ENCODE measurements around the gene CCDC32.

The CCDC32 gene

DNA sequence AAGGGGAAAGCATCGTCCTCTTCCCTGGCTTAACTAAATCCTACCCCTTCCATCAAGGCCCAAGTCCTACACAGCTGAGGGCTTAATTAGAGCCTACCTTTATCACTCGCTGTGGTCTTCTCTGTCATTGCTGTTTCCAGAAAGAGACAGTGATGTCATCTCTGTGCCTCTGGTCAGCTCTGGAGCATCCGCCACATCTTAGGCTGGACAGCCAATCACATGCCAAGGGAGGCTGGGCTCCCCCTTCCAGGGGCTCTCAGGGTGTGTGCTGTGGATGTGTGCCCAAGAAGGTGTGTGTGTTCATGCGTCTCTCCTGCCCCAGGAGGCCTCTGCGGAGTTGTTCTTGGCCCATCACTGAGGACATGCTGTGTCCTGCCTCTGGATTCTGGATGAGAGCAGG is 51.2 kb downstream of the CCDC32 start:
- TF ChIP-seq, protein P1, sequence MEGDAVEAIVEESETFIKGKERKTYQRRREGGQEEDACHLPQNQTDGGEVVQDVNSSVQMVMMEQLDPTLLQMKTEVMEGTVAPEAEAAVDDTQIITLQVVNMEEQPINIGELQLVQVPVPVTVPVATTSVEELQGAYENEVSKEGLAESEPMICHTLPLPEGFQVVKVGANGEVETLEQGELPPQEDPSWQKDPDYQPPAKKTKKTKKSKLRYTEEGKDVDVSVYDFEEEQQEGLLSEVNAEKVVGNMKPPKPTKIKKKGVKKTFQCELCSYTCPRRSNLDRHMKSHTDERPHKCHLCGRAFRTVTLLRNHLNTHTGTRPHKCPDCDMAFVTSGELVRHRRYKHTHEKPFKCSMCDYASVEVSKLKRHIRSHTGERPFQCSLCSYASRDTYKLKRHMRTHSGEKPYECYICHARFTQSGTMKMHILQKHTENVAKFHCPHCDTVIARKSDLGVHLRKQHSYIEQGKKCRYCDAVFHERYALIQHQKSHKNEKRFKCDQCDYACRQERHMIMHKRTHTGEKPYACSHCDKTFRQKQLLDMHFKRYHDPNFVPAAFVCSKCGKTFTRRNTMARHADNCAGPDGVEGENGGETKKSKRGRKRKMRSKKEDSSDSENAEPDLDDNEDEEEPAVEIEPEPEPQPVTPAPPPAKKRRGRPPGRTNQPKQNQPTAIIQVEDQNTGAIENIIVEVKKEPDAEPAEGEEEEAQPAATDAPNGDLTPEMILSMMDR (IDR thresholded peaks at IDR 0.05): no peak
- H3K4me3 ChIP-seq: no peak overlapping the region
- no peak for DNase-seq (ENCODE audit: low spot score)
- H3K27ac ChIP-seq: no peak overlapping the region

DNA sequence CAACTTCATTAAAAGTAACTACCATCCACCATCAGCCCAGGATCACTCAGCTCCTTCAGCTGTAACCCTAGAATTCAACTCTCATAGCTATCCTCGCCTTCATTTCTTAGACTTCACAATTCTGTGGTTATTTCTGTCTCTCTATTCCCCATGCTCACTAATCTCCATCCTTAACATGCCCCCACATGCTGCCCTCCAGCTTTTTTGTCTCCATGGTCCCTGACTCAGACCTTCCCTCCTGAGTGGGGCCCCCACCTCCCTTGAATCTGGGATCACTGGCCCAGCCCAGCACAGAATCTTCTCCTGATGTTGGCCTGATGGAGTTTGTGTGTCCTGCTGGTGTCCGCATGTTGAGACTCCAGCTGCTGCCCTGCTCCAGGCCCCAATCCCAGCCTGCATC is 52.4 kb downstream of the CCDC32 start:
- TF ChIP-seq, protein P1 (IDR thresholded peaks at IDR 0.05): no peak
- Histone ChIP-seq H3K4me3 (no peak overlapping the region), H3K27ac (no peak overlapping the region)
- DNase-seq (ENCODE audit: low spot score): no peak

DNA sequence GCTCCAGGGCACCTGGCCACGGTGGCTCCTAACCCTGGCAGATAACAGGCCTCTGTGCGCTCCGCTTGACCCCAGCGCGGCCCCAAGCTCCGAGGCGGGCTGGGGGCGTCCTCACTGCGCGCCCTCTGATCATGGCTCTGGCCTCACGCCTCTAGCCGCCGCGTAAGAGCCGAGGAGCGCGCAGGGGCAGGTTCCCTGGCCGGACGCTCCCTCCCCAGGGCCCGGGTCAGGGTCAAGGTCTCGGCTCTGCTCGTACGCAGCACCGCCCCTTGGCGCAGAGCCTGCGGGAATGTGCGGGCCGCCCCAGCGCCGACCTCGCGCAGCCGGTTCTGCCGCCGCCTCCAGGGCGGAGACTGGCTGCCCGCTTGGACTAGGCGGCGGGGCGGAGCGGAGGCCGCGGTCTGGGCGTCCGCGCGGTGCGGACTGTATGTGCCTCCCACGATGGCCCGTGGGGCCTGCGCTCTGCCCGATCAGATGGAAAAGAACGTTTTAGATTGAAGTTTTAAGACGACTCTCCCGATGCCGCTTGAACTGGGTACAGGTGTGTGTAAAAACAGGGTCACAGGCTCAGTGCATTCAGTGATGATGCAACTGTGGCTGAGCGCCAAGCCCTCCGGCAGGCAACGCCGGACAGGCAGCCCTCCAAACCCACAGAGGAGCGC is 53.2 kb downstream of the CCDC32 start:
- Histone ChIP-seq H3K4me3 (peak overlapping the region; percentile 74), H3K27ac (no peak overlapping the region)
- TF ChIP-seq, protein P1 (IDR thresholded peaks at IDR 0.05): no peak
- no peak for DNase-seq (ENCODE audit: low spot score)

DNA sequence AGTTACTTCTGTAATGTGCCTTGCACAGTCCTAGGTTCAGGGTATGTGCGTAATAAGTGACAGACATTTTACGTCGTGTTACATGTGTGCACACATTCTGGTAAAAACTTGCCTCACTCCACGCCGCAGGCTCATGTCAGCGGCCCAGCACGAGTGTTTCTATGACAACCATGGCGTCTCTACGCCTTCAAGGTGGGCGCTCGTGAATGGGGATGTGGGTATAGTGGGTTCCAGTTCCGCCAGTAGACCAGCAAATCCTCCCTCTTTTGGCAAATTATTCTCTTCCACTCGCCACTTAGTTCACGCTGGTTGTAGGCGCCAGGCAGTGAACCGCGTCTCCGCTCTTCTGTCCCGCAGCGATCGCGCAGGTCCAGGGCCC is 53.8 kb downstream of the CCDC32 start:
- peak overlapping the region; percentile 74 for H3K4me3 ChIP-seq
- no peak overlapping the region for H3K27ac ChIP-seq
- TF ChIP-seq, protein P1 (IDR thresholded peaks at IDR 0.05): no peak
- DNase-seq (ENCODE audit: low spot score): no peak

DNA sequence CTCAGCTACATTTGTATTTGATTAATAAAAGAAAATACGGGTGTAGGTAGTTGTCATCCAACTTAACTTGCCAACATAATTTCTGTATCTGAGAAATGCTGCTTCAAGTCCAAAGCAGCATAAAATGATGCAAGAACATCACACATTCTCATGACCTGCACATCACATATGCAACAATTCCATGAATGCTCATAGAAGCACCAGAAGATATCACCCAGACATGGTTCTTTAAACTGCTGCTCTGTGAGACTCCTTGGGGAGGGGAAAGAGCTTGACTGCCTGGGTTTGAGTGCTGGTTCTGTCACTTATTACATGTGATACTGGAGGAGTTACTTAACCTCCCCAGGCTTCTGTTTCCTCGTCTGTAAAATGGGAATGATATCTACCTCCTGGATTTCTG is 54.6 kb downstream of the CCDC32 start:
- no peak overlapping the region for H3K4me3 ChIP-seq
- TF ChIP-seq, protein P1 (IDR thresholded peaks at IDR 0.05): no peak
- H3K27ac ChIP-seq: no peak overlapping the region
- no peak for DNase-seq (ENCODE audit: low spot score)

DNA sequence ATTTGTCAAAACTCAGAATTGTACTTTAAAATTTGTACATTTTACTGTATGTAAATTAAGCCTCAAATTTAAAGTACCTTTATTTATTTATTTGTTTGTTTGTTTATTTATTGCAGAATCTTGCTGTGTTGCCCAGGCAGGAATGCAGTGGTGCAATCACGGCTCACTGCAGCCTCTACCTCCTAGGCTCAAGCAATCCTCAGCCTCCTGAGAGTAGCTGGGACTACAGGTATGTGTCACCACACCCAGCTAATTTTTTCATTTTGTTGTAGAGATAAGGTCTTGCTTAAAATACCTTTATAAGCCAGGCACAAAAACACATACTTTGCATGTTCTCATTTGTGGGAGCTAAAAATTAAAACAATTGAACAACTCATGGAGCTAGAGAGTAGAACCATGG is 56.6 kb downstream of the CCDC32 start:
- DNase-seq (ENCODE audit: low spot score): no peak
- TF ChIP-seq, protein P1 (IDR thresholded peaks at IDR 0.05): no peak
- Histone ChIP-seq H3K27ac (no peak overlapping the region), H3K4me3 (no peak overlapping the region)

DNA sequence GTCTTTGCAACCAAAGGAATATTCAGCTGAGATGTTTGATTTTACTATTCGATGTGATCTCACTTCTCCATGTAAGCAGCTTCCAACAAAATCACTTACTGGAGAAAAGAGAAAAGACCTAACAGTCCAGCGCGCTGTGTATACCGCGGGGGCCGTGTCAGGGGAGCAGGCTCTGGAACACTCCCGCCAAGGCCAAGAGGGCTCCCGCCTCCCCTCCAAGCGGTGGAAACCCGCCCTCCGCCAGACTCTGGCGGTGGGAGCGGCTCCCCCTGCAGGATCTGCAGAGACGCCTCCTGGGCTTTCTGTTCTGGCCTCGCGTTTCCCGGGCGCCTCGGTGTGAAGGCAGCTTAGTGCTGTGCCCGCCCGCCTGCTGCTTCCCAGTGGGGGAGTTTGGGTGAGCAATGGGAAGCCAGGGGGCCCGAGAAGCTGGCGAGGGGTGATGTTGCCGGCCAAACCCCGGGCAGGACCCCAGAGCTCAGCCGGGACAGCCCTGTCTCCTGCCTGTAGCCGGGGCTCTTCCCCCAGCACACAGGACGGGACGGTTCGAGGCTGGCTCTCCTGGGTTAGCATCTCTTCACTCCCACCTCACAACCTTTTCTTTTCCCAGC is 57.8 kb downstream of the CCDC32 start:
- TF ChIP-seq, protein P1 (IDR thresholded peaks at IDR 0.05): peak; percentile 52
- peak overlapping the region; percentile 66 for H3K4me3 ChIP-seq
- DNase-seq (ENCODE audit: low spot score): peak; percentile 83
- no peak overlapping the region for H3K27ac ChIP-seq
